AG04450 (cell line): Measurements from ENCODE around the gene LRPAP1. TPM values are rescaled to one million over a fixed set of nuclear protein-coding genes. Genes with fewer than 3 reads are reported as not detected.
"Not testable (repeated sequence)": the region's sequence is repeated elsewhere in the genome, so short reads cannot be mapped to it uniquely, and the experiment has no call there.

Experiments used
- CTCF ChIA-PET: fragments of 300-600, 350-600 bp; formaldehyde crosslinking; extraction: SDS; loops from one replicate; lab custom pipeline; 2022; ENCODE audit warnings: antibody characterized with exemption, inconsistent platforms; lab: Charles Lee
- POLR2A ChIA-PET: fragments of 350-600 bp; formaldehyde crosslinking; extraction: SDS; loops from one replicate; lab custom pipeline; 2021; ENCODE audit warnings: antibody characterized with exemption, inconsistent platforms; lab: Yijun Ruan, JAX
- DNase-seq: peaks from one replicate; pipeline ENCODE4 v3.0.0-alpha.2; 2011; ENCODE audit warnings: low read depth, low spot score
- H3K27ac ChIP-seq: one replicate; pipeline ENCODE4 v1.5.1; 2012; ENCODE audit warnings: low read depth, low read length, control low read depth
- H3K27me3 ChIP-seq: one replicate; pipeline ENCODE4 v1.6.0; 2012; ENCODE audit warnings: low read length; ENCODE audit not compliant: control insufficient read depth, insufficient read depth
- H3K4me3 ChIP-seq: 2 replicates; pipeline ENCODE4 v1.5.1; 2011; ENCODE audit warnings: mild to moderate bottlenecking, low read depth, low read length, control low read depth
- H3K9me3 ChIP-seq: 2 replicates; pipeline ENCODE4 v1.5.1; 2012; ENCODE audit warnings: low read length; ENCODE audit not compliant: control insufficient read depth, insufficient read depth
- polyA plus RNA-seq: library from polyadenylated mRNA; depleted of rRNA; stranded (reverse); fragments of >200 nt; gene quantifications from 2 replicates; pipeline ENCODE4 v1.2.3, GENCODE V29; 2011
- TF ChIP-seq, protein P1 (sequence below): IDR thresholded peaks from 2 replicates; pipeline ENCODE4 v1.5.1; 2011; ENCODE audit warnings: low read depth, low read length, control low read depth, inconsistent platforms

The LRPAP1 gene
- polyA plus RNA-seq, 1 experiment: 150 TPM

DNA sequence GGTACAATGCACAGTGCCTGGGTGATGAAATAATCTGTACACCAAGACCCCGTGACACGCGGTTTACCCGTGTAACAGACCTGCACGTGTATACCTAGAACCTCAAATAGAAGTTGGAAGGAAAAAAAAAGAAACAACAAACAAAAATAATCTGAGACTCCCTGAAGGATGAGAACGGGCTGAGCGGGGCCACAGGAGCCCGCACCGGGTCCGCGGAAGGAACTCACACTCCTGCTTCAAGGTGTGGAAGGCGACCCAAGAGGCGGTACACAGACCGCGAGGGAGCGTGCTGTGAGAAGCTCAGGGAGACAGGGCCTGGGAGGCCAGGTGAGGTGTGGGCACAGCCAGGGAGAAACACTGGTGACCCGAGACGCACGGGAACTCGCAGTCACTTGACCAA is 42.1 kb upstream of the LRPAP1 start:
- DNase-seq, POLR2A ChIA-PET, CTCF ChIA-PET, H3K27me3 ChIP-seq, H3K4me3 ChIP-seq, H3K27ac ChIP-seq, H3K9me3 ChIP-seq: not testable (repeated sequence)

DNA sequence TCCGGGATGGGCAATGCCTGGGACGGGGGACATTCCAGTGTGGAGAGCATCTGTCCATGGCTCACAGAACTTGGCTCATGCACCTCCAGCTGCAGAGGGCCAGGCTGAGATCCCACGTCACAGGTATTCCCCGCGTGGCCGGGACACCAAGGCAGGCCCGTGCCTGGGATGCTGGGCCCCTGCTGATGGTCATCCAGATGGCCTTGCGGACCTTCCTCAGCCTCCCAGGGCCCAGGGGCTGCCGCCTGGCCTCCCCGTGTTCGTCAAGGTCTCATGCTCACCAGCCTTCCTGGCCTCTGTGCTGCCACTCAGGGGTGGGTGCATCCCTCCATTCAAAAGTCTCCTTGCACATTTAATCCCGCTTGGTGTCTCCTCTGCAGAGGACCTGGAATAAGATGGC is 40.9 kb upstream of the LRPAP1 start:
- ChIA-PET CTCF (no interaction called here), POLR2A (no interaction called here)
- H3K27me3 ChIP-seq: no peaks in the 10 kb centered on the region

DNA sequence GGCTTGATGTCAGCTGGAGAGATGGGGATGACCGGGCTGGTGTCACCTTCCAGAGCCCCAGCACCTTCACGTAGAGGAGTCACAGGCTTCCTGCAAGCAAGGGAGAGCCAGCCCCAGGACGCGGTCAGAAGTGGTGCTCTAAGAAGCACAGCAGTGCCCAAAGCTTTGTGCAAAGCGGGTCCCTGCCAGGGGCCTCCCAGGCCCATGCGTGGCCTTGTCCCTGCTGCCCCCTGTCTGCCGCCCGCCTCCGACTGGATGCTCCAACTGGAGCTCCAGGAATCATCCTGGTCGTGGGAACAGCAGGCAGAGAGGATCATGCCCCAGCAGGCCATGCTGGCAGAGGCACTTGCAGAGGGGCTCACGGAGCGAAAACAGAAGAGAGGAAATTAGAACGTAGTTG is 40.1 kb upstream of the LRPAP1 start:
- POLR2A ChIA-PET: no interaction called here
- no peak overlapping the region for H3K27ac ChIP-seq
- DNase-seq: no peak
- H3K27me3 ChIP-seq: no peaks in the 10 kb centered on the region
- CTCF ChIA-PET: no interaction called here
- TF ChIP-seq, protein P1, sequence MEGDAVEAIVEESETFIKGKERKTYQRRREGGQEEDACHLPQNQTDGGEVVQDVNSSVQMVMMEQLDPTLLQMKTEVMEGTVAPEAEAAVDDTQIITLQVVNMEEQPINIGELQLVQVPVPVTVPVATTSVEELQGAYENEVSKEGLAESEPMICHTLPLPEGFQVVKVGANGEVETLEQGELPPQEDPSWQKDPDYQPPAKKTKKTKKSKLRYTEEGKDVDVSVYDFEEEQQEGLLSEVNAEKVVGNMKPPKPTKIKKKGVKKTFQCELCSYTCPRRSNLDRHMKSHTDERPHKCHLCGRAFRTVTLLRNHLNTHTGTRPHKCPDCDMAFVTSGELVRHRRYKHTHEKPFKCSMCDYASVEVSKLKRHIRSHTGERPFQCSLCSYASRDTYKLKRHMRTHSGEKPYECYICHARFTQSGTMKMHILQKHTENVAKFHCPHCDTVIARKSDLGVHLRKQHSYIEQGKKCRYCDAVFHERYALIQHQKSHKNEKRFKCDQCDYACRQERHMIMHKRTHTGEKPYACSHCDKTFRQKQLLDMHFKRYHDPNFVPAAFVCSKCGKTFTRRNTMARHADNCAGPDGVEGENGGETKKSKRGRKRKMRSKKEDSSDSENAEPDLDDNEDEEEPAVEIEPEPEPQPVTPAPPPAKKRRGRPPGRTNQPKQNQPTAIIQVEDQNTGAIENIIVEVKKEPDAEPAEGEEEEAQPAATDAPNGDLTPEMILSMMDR: no peak
- H3K4me3 ChIP-seq: no peak overlapping the region
- H3K9me3 ChIP-seq: no peaks in the 10 kb centered on the region; the same call in 1 of the 2 replicates

More for the DNA sequence above, 40.9 kb upstream of the LRPAP1 start:
- no peaks in the 10 kb centered on the region for H3K9me3 ChIP-seq
- no peak overlapping the region for H3K27ac ChIP-seq
- TF ChIP-seq, protein P1: no peak
- DNase-seq: no peak
- H3K4me3 ChIP-seq: no peak overlapping the region

DNA sequence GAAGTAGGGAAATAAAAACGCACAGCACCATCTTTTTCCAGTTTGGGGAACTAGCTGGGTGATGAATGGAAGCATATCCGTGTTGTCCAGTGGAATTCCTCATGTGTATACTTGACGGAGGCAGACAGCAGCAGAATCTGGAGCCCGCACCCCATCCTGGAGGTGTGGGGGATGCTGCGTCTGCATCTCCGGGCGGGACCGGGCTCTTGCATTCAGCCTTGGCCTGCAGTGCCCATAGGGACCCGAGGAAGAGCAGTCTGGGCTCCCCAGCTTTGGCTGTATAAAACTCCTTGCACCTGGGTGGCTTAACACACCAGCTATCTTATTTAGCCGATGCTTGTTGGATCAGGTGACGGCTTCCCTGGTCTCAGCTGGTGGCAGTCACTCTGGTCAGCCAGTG is 39.7 kb upstream of the LRPAP1 start:
- TF ChIP-seq, protein P1: no peak
- no peak overlapping the region for H3K4me3 ChIP-seq
- no peaks in the 10 kb centered on the region; the same call in 1 of the 2 replicates for H3K9me3 ChIP-seq
- CTCF ChIA-PET: no interaction called here
- H3K27ac ChIP-seq: no peak overlapping the region
- no peaks in the 10 kb centered on the region for H3K27me3 ChIP-seq
- DNase-seq: no peak
- POLR2A ChIA-PET: no interaction called here

DNA sequence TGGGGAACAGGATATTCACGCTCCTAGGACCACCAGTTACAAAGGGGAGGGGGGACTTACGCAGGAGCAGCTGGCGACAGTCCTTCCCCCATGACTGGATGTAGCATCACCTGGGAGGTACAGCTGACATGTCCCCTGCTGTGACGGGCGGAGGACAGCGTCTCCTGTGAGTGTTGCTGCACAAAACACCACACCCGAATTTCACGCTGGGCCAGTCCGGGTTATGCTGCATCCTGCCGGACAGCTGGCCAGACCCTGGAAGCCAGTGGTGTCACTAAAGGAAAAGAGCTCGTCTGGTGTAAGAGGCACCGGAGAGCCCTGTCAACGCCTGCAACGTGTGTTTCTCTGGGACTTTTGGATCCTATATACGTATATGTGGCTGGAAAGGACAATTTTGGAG is 38.7 kb upstream of the LRPAP1 start:
- CTCF ChIA-PET: not testable (repeated sequence)

DNA sequence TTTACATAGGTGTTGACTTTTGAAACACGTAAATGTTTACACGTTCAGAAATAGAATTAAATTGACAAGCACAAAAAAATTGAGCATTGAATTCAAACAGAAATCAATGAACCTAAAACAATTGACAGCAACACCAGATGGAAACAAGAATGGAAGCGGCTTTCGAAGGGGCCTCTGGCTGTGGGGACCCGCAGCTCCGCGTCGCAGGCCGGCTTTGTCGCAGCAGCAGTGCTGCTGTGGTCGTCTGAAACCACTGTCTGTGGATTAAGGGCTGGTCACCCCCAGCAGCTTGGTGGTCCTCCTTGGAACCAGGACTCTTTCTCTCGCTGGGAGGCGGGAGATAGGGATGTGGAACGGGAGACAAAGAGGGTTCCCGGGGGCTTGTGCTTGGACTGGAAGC is 37.4 kb upstream of the LRPAP1 start:
- H3K27me3 ChIP-seq, H3K4me3 ChIP-seq, CTCF ChIA-PET, POLR2A ChIA-PET, H3K9me3 ChIP-seq, DNase-seq, H3K27ac ChIP-seq: not testable (repeated sequence)

More for the DNA sequence above, 38.7 kb upstream of the LRPAP1 start:
- H3K4me3 ChIP-seq, H3K27me3 ChIP-seq, POLR2A ChIA-PET, DNase-seq, H3K9me3 ChIP-seq, H3K27ac ChIP-seq: not testable (repeated sequence)

DNA sequence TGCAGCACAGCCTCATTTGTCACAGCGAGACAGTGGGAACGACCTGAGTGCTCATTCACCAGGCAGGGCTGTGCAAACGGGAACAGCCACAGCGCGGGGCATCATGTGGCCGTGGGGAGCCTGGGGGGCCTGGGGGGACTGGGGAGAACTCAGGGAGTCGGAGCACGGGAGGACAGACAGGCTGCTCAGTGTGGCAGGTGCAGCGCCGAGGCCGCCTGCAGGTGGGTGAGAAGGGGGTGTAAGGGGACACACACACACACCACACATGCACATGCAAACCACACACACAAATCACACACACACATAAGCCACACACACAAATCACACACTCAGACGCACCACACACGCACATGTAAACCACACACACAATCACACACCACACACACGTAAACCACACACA is 34.5 kb upstream of the LRPAP1 start:
- POLR2A ChIA-PET, H3K27me3 ChIP-seq, H3K4me3 ChIP-seq, H3K27ac ChIP-seq, DNase-seq, H3K9me3 ChIP-seq: not testable (repeated sequence)
- CTCF ChIA-PET: interaction anchor here (0.7 kb wide), 1 partner anchor 166 kb away, joined by 4 read pairs; no protein-coding TSS in a partner anchor

DNA sequence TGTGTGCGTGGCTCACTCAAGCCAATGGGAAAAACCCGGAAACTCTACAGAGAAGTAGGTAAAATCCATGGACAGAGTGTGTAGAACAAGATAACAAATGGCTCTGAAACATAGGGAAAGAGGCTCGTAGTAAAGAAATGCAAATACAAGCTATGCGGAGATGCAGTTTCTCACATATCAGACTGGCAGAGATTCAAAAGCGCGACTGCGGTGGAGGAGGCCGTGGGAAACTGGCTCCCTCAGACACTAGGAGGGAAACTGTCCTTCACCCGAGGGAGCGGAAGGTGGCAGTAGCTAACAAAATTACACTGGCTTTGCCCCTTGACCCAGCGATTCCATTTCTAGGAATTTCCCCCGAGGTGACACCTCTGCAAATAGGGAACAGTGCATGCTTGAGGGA is 34.1 kb upstream of the LRPAP1 start:
- H3K4me3 ChIP-seq, POLR2A ChIA-PET, H3K27me3 ChIP-seq, DNase-seq, H3K9me3 ChIP-seq, H3K27ac ChIP-seq: not testable (repeated sequence)
- CTCF ChIA-PET: interaction anchor here (0.7 kb wide), 1 partner anchor 166 kb away, joined by 4 read pairs; no protein-coding TSS in a partner anchor

DNA sequence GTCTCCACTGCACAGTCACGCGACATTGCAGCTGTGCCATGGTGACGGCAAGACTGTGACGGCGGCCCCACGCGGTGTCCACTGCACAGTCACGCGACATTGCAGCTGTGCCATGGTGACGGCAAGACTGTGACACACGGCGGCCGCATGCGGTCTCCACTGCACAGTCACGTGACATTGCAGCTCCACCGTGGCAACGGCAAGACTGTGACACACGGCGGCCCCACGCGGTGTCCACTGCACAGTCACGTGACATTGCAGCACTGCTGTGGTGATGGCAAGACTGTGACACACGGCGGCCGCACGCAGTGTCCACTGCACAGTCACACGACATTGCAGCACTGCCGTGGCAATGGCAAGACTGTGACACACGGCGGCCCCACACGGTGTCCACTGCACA is 32.7 kb upstream of the LRPAP1 start:
- CTCF ChIA-PET, H3K4me3 ChIP-seq, POLR2A ChIA-PET, H3K27ac ChIP-seq, DNase-seq, H3K27me3 ChIP-seq, H3K9me3 ChIP-seq: not testable (repeated sequence)
